Measurements from ENCODE around the gene FBXO47. TPM values are rescaled to one million over a fixed set of nuclear protein-coding genes. Genes with fewer than 3 reads are reported as not detected.
"Not testable (repeated sequence)": the region's sequence is repeated elsewhere in the genome, so short reads cannot be mapped to it uniquely, and the experiment has no call there.

The FBXO47 gene
- total RNA-seq, 1 donor = not detected

DNA sequence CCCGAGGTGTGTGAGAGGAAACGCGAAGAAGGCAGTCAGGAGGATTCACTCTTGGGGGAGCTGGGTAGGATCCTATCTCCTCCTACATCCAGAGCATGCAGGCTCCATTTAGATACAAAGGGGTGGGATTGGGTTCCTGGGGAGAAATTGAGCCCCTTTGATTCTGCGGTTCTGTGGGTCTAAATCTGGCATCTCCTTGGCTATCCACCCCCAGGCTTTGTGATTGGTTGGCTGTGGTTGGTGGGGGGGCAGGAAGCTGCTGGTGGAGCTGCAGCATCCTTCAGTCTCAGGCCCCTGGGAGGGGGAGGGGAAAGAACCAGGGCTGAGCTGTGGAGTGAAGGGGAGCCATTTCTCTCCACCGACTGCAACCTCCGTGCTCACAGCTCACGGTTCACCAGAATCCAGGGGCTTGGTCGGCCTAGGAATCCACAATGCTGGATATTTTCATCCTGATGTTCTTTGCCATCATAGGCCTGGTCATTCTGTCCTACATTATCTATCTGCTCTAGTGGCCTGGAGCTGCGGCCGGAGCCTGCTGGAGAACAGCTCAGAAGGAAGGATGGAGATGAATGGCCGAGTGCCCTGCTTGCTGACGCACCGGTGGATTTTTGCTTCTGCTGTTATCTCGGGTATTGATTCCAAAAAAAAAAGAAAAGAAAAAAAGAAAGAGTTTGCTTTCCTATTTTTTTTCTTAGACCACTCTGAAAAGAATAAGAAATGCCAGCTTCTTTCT lies 41.8 kb downstream of the FBXO47 start, which contains the start of gene LASP1NB:
Gene LASP1NB, plus strand, starts transcription at position 352 of the 733 bp plus-strand sequence.
- peak in 1 of 3 donors; percentile 32 for DNase-seq (ENCODE audit: low read depth in 2 of 3, low spot score in 2 of 3)

DNA sequence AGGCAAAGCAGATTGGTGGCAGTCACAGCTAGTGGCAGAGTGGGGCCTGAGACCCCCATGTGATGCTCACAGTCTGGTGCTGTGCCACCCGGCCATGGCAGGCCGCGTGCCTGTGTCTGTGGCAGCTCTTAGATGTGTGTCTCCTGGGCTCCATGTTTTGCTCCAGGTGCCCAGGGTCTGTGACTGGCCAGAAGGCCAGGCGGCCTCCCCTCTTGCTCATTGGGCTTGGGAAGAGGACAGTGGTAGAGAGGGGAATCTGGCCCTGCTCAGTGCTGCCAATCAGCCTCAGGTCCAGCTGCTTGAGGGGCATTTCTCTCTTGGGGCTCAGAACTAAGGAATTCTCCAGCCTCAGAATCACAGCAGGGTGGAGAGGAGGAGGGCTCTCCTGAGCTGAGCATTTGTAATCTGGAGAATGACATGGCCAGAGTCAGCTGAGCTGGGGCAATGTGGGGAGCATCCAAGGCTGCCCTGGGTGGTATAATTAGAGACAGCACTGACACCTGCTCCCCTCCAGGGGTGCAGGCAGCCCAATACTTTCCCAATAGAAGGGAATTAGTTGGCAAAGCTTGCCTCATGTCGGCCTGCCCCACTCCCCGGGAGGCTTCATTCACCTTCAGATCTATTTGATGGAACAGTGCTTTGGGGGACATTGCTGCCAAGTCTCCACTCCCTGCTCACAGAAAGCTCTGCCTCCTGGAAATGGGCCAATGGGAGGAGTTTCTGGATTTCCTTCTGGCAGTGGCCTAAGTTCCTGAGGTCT lies 44.5 kb downstream of the FBXO47 start:
- no peak for DNase-seq (ENCODE audit: low read depth in 2 of 3, low spot score in 2 of 3)

GRCh38 chr17:38921756-38922411 lies 45.3 kb downstream of the FBXO47 start:
- DNase-seq (ENCODE audit: low read depth in 2 of 3, low spot score in 2 of 3) = no peak

GRCh38 chr17:38920374-38921291 lies 46.6 kb downstream of the FBXO47 start:
- no peak for DNase-seq (ENCODE audit: low read depth in 2 of 3, low spot score in 2 of 3)

DNA sequence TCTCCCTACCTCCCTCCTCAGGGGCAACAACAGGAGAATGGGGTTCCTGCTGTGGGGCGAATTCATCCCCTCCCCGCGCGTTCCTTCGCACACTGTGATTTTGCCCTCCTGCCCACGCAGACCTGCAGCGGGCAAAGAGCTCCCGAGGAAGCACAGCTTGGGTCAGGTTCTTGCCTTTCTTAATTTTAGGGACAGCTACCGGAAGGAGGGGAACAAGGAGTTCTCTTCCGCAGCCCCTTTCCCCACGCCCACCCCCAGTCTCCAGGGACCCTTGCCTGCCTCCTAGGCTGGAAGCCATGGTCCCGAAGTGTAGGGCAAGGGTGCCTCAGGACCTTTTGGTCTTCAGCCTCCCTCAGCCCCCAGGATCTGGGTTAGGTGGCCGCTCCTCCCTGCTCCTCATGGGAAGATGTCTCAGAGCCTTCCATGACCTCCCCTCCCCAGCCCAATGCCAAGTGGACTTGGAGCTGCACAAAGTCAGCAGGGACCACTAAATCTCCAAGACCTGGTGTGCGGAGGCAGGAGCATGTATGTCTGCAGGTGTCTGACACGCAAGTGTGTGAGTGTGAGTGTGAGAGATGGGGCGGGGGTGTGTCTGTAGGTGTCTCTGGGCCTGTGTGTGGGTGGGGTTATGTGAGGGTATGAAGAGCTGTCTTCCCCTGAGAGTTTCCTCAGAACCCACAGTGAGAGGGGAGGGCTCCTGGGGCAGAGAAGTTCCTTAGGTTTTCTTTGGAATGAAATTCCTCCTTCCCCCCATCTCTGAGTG lies 47.7 kb downstream of the FBXO47 start:
- no peak for DNase-seq (ENCODE audit: low read depth in 2 of 3, low spot score in 2 of 3)

DNA sequence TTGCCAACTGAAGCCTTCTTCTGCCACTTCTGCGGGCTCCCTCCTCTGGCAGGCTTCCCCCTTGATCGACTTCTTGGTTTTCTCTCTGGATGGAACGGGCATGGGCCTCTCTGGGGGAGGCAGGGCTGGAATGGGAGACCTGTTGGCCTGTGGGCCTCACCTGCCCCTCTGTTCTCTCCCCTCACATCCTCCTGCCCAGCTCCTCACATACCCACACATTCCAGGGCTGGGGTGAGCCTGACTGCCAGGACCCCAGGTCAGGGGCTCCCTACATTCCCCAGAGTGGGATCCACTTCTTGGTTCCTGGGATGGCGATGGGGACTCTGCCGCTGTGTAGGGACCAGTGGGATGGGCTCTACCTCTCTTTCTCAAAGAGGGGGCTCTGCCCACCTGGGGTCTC lies 48.3 kb downstream of the FBXO47 start:
- DNase-seq (ENCODE audit: low read depth in 2 of 3, low spot score in 2 of 3) = no peak

- DNase-seq (ENCODE audit: low read depth in 2 of 3, low spot score in 2 of 3) = no peak
Observed at GRCh38 chr17:38918129-38918913, 48.9 kb downstream of the FBXO47 start.

- DNase-seq (ENCODE audit: low read depth in 2 of 3, low spot score in 2 of 3) = no peak
Observed at GRCh38 chr17:38917259-38917658, 49.9 kb downstream of the FBXO47 start.

GRCh38 chr17:38916771-38917170 lies 50.4 kb downstream of the FBXO47 start:
- DNase-seq (ENCODE audit: low read depth in 2 of 3, low spot score in 2 of 3) = no peak

DNA sequence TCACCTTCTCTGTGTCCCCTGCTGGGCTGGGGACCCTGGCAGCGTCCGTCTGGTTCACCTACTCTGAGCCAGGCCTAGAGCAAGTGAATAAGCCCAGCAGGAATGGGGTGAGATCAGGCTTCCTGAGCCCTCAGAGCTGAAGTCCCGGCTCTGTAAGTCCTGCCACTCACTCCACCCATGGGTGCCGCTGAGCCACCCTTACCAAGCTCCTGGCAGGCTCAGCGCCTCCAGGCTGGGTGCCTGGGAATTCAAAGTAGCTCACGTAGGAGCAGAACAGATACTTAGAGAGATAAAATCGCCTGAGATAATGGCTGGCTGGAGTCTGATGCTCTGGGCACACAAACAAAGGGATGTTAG lies 51.6 kb downstream of the FBXO47 start:
- DNase-seq (ENCODE audit: low read depth in 2 of 3, low spot score in 2 of 3) = no peak

- no peak for DNase-seq (ENCODE audit: low read depth in 2 of 3, low spot score in 2 of 3)
Observed at GRCh38 chr17:38914741-38915638, 52.2 kb downstream of the FBXO47 start.

DNA sequence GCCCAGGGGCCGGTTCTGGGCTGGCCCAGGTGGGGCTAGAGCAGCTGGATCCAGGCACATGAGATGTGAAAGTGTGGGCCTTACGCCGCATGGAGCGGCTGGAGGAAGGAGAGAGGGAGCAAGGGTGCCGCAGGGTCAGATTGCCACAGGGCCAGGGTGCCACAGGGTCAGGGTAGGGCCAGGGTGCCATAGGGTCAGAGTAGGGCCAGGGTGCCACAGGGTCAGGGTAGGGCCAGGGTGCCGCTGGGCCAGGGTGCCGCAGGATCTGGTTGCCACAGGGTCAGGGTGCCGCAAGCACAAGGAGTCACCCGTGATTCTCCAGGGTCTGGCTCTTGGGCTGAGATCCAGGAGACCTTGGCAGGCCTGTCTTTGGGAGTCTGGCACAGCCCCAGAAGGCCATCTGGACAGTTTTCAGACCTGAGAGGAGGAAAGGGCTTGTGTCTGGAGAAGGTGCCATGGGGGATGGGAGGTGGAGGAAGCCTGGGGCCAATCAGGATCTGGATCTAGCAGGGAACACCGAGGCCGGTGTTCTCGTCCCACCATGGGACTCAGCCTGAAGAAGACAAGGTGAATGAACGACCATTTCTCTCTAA lies 54.9 kb downstream of the FBXO47 start:
- DNase-seq (ENCODE audit: low read depth in 2 of 3, low spot score in 2 of 3) = no peak

DNA sequence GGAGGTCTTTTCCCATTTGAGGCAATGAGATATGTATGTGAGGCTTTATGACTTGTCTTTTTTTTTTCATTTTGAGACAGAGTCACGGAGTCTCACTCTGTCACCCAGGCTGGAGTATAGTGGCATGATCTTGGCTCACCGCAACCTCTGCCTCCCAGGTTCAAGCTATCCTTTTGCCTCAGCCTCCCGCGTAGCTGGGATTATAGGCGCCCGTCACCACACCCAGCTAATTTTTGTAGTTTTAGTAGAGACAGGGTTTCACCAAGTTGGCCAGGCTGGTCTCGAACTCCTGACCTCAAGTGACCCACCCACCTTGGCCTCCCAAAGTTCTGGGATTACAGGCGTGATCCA lies 55.5 kb downstream of the FBXO47 start:
- not testable (repeated sequence) for DNase-seq (ENCODE audit: low read depth in 2 of 3, low spot score in 2 of 3)

- DNase-seq (ENCODE audit: low read depth in 2 of 3, low spot score in 2 of 3) = no peak
Observed at GRCh38 chr17:38911081-38911730, 56.0 kb downstream of the FBXO47 start.

- DNase-seq (ENCODE audit: low read depth in 2 of 3, low spot score in 2 of 3) = no peak
Observed at GRCh38 chr17:38910325-38910724, 56.9 kb downstream of the FBXO47 start.

DNA sequence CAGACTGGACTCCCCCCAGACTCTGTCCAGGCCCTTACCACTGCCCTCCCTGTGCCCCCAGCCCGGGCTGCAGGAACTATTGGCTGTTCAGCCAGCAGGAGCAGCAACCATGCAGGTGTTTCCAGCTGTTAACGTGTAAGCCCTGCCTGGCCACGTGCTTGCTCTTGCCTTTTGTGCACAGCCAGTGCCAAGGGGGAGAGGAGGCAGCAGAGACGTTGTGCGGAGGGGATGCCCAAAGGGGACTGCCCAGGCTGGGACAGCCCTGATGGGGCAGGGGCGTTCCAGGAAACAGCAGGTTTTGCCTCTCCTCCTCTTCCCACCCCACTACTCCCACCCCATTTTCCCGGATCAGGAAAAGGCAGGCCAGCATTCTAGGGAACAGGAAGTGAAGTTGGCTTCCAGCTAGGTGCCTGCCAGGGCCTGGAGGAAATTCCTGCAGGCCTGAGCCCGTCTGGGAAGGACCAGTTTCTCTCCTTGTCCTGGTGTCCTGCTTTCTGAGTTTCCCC lies 58.5 kb downstream of the FBXO47 start:
- DNase-seq (ENCODE audit: low read depth in 2 of 3, low spot score in 2 of 3) = no peak

Data from hematopoietic multipotent progenitor cell (in vitro differentiated cells).